HEK293T (cell line): ENCODE data around the gene DMRTB1.

Experiments
- FOXM1 ChIP-seq: fragments of 450-650 bp; IDR thresholded peaks from 2 replicates; pipeline ENCODE4 v1.6.1; 2017; ENCODE audit warnings: mild to moderate bottlenecking, borderline replicate concordance
- SP1 ChIP-seq: fragments of 450-650 bp; IDR thresholded peaks from 2 replicates; pipeline ENCODE4 v1.6.1; 2017

GRCh38 chr1:53480678-53481077 lies 21.5 kb downstream of the DMRTB1 start:
- TF ChIP-seq FOXM1 = no peak
- no peak for TF ChIP-seq SP1
